K562 (cell line): Measurements from ENCODE around the gene EXOC6. TPM values are rescaled to one million over a fixed set of nuclear protein-coding genes. Genes with fewer than 3 reads are reported as not detected.

Experiments
- ARID4B ChIP-seq: sonication (generic); formaldehyde crosslinking; IDR thresholded peaks from 2 replicates; pipeline ENCODE4 v1.8.0; 2022; ENCODE audit warnings: mild to moderate bottlenecking, missing genetic modification reagents
- CC2D1A ChIP-seq: fragments of 450-650 bp; IDR thresholded peaks from 2 replicates; pipeline ENCODE4 v1.6.1; 2017; ENCODE audit warnings: mild to moderate bottlenecking
- FOSL1 ChIP-seq: fragments of 200-800 bp; sonication (Bioruptor generic); conservative IDR thresholded peaks from 2 replicates; pipeline ENCODE4 v1.6.1; 2016; ENCODE audit warnings: missing genetic modification characterization, missing compliant biosample characterization
- FOXK2 ChIP-seq, 2 experiments: fragments of 450-650 bp; IDR thresholded peaks in 1 of 2; conservative IDR thresholded peaks in 1 of 2; 2 replicates each; pipeline ENCODE4 v1.6.1; 2016; ENCODE audit warnings: low read depth in 2 of 2, mild to moderate bottlenecking in 1 of 2
- HINFP ChIP-seq: fragments of 450-650 bp; conservative IDR thresholded peaks from 2 replicates; pipeline ENCODE4 v1.6.1; 2016; ENCODE audit warnings: missing genetic modification characterization, low read depth, mild to moderate bottlenecking, control low read depth, missing compliant biosample characterization
- HNRNPH1 ChIP-seq: fragments of 200-400 bp; formaldehyde crosslinking; optimal IDR thresholded peaks from 2 replicates; pipeline ENCODE3; 2017; ENCODE audit warnings: low read depth, mild to moderate bottlenecking, low read length, moderate library complexity
- LARP7 ChIP-seq: fragments of 450-650 bp; IDR thresholded peaks from 2 replicates; pipeline ENCODE4 v1.6.1; 2016
- ZNF583 ChIP-seq: fragments of 250-450 bp; sonication (Bioruptor Pico); IDR thresholded peaks from 2 replicates; pipeline ENCODE4 v1.4.0; 2020
- ZSCAN32 ChIP-seq: fragments of 450-650 bp; formaldehyde crosslinking; IDR thresholded peaks from 2 replicates; pipeline ENCODE4 v1.4.0; 2020; ENCODE audit warnings: mild to moderate bottlenecking, moderate library complexity
- polyA plus RNA-seq, 8 experiments: library from polyadenylated mRNA; depleted of rRNA in 4 of 8; stranded (reverse) in 5 of 8; unstranded in 3 of 8; fragments of >200 nt; fragmentation: Nextera tagmentation in 2 of 8; fragmentation: Illumina TruSeq in 1 of 8; extraction: Ambion mirVana in 2 of 8; extraction: Trizol in 1 of 8; gene quantifications; 2 replicates each; pipeline versions ENCODE4 v1.2.1 to v1.2.3, GENCODE V29; 2011 to 2014; ENCODE audit warnings: inconsistent platforms in 1 of 8, missing spikeins in 1 of 8
- total RNA-seq, 7 experiments: library from RNA; depleted of rRNA in 6 of 7; stranded (reverse); fragments of >200 nt in 6 of 7; fragmentation: Illumina TruSeq in 2 of 7; extraction: Trizol in 2 of 7; gene quantifications; 2 replicates each; pipeline versions ENCODE4 v1.2.1 to v1.2.3, GENCODE V29; 2011 to 2021; ENCODE audit warnings: low replicate concordance in 1 of 7
- TF ChIP-seq, protein P1 (sequence below): fragments of 250-450 bp; sonication (Bioruptor Pico); IDR thresholded peaks from 2 replicates; pipeline ENCODE4 v1.8.0; 2022; ENCODE audit warnings: moderate library complexity, mild to moderate bottlenecking, inconsistent platforms
- TF ChIP-seq, protein P2 (sequence below), 2 experiments: IDR thresholded peaks; 2 replicates each; pipeline ENCODE4 v1.6.1; 2011; ENCODE audit warnings: borderline replicate concordance in 1 of 2, control low read depth in 1 of 2, low read depth in 1 of 2, low read length in 1 of 2, mild to moderate bottlenecking in 1 of 2, mixed read lengths in 1 of 2, moderate library complexity in 1 of 2; ENCODE audit not compliant: insufficient read depth in 1 of 2, insufficient read length in 1 of 2, poor library complexity in 1 of 2, severe bottlenecking in 1 of 2; ENCODE audit errors: extremely low read depth in 1 of 2
- TF ChIP-seq, protein P3 (sequence below): fragments of 450-650 bp; formaldehyde crosslinking; IDR thresholded peaks from 2 replicates; pipeline ENCODE4 v1.4.0; 2022; ENCODE audit warnings: missing genetic modification characterization
- TF ChIP-seq, protein P4 (sequence below): IDR thresholded peaks from 3 replicates; pipeline ENCODE4 v1.6.1; 2011; ENCODE audit warnings: borderline replicate concordance, mild to moderate bottlenecking, moderate library complexity; ENCODE audit not compliant: insufficient read length; ENCODE audit errors: extremely low read depth

The EXOC6 gene
- total and polyA plus RNA-seq, 9 of the 15 experiments (the other 6 are each of a cell fraction or from before 2014, with no cell fraction given), result 13.9 to 42.8 (median 24.9) TPM

DNA sequence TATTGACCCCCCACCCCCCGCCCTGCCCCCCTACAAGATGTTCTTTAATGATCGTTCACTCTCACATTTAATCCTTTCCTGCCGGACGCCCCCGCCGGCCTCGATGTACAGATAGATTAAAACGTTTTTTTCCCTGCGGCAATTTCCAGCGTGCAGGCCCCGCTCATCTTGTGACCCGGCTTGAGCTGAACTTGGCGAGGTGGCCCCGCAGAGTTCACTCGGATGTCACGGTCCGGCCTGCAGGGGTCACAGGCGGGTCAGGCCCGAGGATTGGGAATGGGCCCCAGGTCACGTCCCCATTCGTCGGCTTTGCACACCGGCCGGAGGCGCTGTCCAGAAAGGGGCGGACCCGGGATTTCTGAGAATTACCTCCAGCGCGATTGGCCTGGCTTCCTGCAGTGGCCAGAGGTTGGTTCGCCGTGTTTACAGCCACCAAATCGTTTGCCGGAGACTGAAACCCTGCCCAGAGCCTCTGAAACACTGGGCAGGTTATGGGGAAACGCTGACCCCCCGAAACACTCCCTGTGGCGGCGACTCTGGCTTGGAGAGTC lies 223.4 kb downstream of the EXOC6 start (continued):
- 0 out of 2 replicates have a peak, but pooled peaks have one; percentile 32 for TF ChIP-seq HINFP (tag)
- no peak; the same call in 1 of the 2 replicates for TF ChIP-seq CC2D1A
- TF ChIP-seq, protein P1, sequence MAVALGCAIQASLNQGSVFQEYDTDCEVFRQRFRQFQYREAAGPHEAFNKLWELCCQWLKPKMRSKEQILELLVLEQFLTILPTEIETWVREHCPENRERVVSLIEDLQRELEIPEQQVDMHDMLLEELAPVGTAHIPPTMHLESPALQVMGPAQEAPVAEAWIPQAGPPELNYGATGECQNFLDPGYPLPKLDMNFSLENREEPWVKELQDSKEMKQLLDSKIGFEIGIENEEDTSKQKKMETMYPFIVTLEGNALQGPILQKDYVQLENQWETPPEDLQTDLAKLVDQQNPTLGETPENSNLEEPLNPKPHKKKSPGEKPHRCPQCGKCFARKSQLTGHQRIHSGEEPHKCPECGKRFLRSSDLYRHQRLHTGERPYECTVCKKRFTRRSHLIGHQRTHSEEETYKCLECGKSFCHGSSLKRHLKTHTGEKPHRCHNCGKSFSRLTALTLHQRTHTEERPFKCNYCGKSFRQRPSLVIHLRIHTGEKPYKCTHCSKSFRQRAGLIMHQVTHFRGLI, result no peak
- TF ChIP-seq ZSCAN32, result no peak
- TF ChIP-seq LARP7, result no peak
- TF ChIP-seq, protein P2, sequence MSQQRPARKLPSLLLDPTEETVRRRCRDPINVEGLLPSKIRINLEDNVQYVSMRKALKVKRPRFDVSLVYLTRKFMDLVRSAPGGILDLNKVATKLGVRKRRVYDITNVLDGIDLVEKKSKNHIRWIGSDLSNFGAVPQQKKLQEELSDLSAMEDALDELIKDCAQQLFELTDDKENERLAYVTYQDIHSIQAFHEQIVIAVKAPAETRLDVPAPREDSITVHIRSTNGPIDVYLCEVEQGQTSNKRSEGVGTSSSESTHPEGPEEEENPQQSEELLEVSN (IDR thresholded peaks at IDR 0.05; ENCODE audit: borderline replicate concordance in 1 of 2, extremely low read depth in 1 of 2, insufficient read depth in 1 of 2, insufficient read length in 1 of 2, low read depth in 1 of 2, low read length in 1 of 2, poor library complexity in 1 of 2, severe bottlenecking in 1 of 2), result no peak
- TF ChIP-seq ZNF583 (CRISPR knock-in tag), result no peak
- peak; percentile 81 to 91; a peak in 3 of 4 replicates for TF ChIP-seq FOXK2 (conservative IDR thresholded peaks at IDR 0.05 in 1 of 2, IDR thresholded peaks at IDR 0.05 in 1 of 2; ENCODE audit: low read depth in 2 of 2)
- no peak for TF ChIP-seq HNRNPH1
- TF ChIP-seq, protein P3, sequence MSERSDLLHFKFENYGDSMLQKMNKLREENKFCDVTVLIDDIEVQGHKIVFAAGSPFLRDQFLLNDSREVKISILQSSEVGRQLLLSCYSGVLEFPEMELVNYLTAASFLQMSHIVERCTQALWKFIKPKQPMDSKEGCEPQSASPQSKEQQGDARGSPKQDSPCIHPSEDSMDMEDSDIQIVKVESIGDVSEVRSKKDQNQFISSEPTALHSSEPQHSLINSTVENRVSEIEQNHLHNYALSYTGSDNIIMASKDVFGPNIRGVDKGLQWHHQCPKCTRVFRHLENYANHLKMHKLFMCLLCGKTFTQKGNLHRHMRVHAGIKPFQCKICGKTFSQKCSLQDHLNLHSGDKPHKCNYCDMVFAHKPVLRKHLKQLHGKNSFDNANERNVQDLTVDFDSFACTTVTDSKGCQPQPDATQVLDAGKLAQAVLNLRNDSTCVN (CRISPR knock-in tag), result no peak
- TF ChIP-seq, protein P4, sequence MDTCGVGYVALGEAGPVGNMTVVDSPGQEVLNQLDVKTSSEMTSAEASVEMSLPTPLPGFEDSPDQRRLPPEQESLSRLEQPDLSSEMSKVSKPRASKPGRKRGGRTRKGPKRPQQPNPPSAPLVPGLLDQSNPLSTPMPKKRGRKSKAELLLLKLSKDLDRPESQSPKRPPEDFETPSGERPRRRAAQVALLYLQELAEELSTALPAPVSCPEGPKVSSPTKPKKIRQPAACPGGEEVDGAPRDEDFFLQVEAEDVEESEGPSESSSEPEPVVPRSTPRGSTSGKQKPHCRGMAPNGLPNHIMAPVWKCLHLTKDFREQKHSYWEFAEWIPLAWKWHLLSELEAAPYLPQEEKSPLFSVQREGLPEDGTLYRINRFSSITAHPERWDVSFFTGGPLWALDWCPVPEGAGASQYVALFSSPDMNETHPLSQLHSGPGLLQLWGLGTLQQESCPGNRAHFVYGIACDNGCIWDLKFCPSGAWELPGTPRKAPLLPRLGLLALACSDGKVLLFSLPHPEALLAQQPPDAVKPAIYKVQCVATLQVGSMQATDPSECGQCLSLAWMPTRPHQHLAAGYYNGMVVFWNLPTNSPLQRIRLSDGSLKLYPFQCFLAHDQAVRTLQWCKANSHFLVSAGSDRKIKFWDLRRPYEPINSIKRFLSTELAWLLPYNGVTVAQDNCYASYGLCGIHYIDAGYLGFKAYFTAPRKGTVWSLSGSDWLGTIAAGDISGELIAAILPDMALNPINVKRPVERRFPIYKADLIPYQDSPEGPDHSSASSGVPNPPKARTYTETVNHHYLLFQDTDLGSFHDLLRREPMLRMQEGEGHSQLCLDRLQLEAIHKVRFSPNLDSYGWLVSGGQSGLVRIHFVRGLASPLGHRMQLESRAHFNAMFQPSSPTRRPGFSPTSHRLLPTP, result no peak
- TF ChIP-seq ARID4B (CRISPR knock-in tag), result no peak
- TF ChIP-seq FOSL1 (tag), result no peak; the same call in 1 of the 2 replicates
